Measurements from ENCODE around the gene TRIP4. TPM values are rescaled to one million over a fixed set of nuclear protein-coding genes. Genes with fewer than 3 reads are reported as not detected.

The TRIP4 gene
- polyA plus RNA-seq, 2 of the 4 experiments (the other 2 are of a cell fraction), result 24.8 to 34.9 TPM

- ChIA-PET POLR2A (no interaction called here), CTCF (no interaction called here)
- no peak for TF ChIP-seq CEBPB (IDR thresholded peaks at IDR 0.05)
- no peak for TF ChIP-seq MAX (IDR thresholded peaks at IDR 0.05)
- Histone ChIP-seq H3K4me2 (no peak overlapping the region), H3K27ac (peak overlapping the region in 1 of 2 experiments; percentile 82; a peak in 2 of 6 replicates), H3K4me1 (peaks cover 23% of the 10 kb centered on the region), H3K9me3 (no peaks in the 10 kb centered on the region), H3K4me3 (no peak overlapping the region)
- ATAC-seq (no peak), DNase-seq (ENCODE audit: low read depth in 1 of 2, low spot score in 1 of 2) (no peak), FAIRE-seq (no peak)
- 93% methylated on average over 3 of the region's 3 CpGs for WGBS (ENCODE audit: missing lambda C conversion rate)
These were observed 54.2 kb downstream of the TRIP4 start for GRCh38 chr15:64441852-64442251.

GRCh38 chr15:64443016-64443415 lies 55.4 kb downstream of the TRIP4 start:
- Histone ChIP-seq H3K27ac (peak overlapping the region; percentile 78 to 82), H3K4me3 (no peak overlapping the region), H3K4me2 (peak overlapping the region; percentile 81), H3K9me3 (no peaks in the 10 kb centered on the region), H3K4me1 (peaks cover 23% of the 10 kb centered on the region)
- TF ChIP-seq SREBF2 (IDR thresholded peaks at IDR 0.05) (no peak), MAFK (IDR thresholded peaks at IDR 0.05; ENCODE audit: partially characterized antibody) (no peak), PBX3 (IDR thresholded peaks at IDR 0.05) (no peak), E2F6 (IDR thresholded peaks at IDR 0.05; ENCODE audit: borderline replicate concordance, low read depth) (no peak), BHLHE40 (IDR thresholded peaks at IDR 0.05; ENCODE audit: low read depth, low read length) (no peak), HOXB5 (CRISPR knock-in tag; IDR thresholded peaks at IDR 0.05) (no peak), KDM1A (IDR thresholded peaks at IDR 0.05; ENCODE audit: low read depth) (no peak), FOXS1 (CRISPR knock-in tag; IDR thresholded peaks at IDR 0.05) (no peak)
- POLR2A ChIA-PET, result interaction anchor here (1.7 kb wide), 1 partner anchor 55 kb away, joined by 10 read pairs; the partner anchor contains the start of gene TRIP4
- DNase-seq (ENCODE audit: low read depth in 1 of 2, low spot score in 1 of 2) (no peak), FAIRE-seq (peak; percentile 7), ATAC-seq (no peak)
- CTCF ChIA-PET, result interaction anchor here (0.9 to 2.1 kb wide), 6 partner anchors 12 to 238 kb away, joined by 3 to 6 read pairs (median 3); no protein-coding TSS in a partner anchor
- WGBS (ENCODE audit: missing lambda C conversion rate), result 94% methylated on average over 2 of the region's 2 CpGs

GRCh38 chr15:64443747-64444621 lies 56.3 kb downstream of the TRIP4 start:
- H3K9me3 ChIP-seq, result no peaks in the 10 kb centered on the region
- ChIA-PET POLR2A (interaction anchor here (1.3 to 1.7 kb wide), 2 partner anchors 16 to 56 kb away, joined by 6 to 10 read pairs; partner anchors contain the start of genes TRIP4 and ZNF609), CTCF (interaction anchor here (0.6 to 2.1 kb wide), 7 partner anchors 16 to 241 kb away, joined by 3 to 6 read pairs (median 3); partner anchors contain the start of gene ZNF609)
- TF ChIP-seq CEBPB (IDR thresholded peaks at IDR 0.05), result peak in 1 of 2 experiments; percentile 32; a peak in 2 of 4 replicates
- TF ChIP-seq GATA3 (IDR thresholded peaks at IDR 0.05; ENCODE audit: borderline replicate concordance), result peak; percentile 25; the same call in 1 of the 2 replicates
- TF ChIP-seq HMGXB4 (CRISPR knock-in tag; IDR thresholded peaks at IDR 0.05; ENCODE audit: borderline replicate concordance), result no peak
- peak in 1 of 2 experiments; percentile 46; a peak in 2 of 5 replicates for TF ChIP-seq JUN (IDR thresholded peaks at IDR 0.05)
- peak; percentile 80 for TF ChIP-seq JUNB (IDR thresholded peaks at IDR 0.05)
- no peak for TF ChIP-seq EP300 (IDR thresholded peaks at IDR 0.05)
- TF ChIP-seq ESRRA (IDR thresholded peaks at IDR 0.05; ENCODE audit: borderline replicate concordance, low read length), result no peak
- TF ChIP-seq FOSL2 (IDR thresholded peaks at IDR 0.05), result peak; percentile 69
- TF ChIP-seq FOSL2 (CRISPR knock-in tag; IDR thresholded peaks at IDR 0.05), result peak; percentile 84
- ATAC-seq, result peak; percentile 91 to 92
- H3K4me3 ChIP-seq, result no peak overlapping the region; the same call in 2 of the 3 replicates
- peak; percentile 96 for FAIRE-seq
- peak; percentile 78 to 83 for DNase-seq (ENCODE audit: low read depth in 1 of 2, low spot score in 1 of 2)
- WGBS (ENCODE audit: missing lambda C conversion rate), result 30% methylated on average over 3 of the region's 3 CpGs
- peak overlapping the region; percentile 81 for H3K4me2 ChIP-seq
- peak overlapping the region; percentile 78 to 82 for H3K27ac ChIP-seq
- peaks cover 23% of the 10 kb centered on the region for H3K4me1 ChIP-seq
